K562 (cell line): ENCODE results near the gene MTHFSD. TPM values are rescaled to one million over a fixed set of nuclear protein-coding genes. Genes with fewer than 3 reads are reported as not detected.

Experiments used
- ATAC-seq: fragments of 200-7000 bp; cut with Tn5 transposase; 3 replicates; pipeline ENCODE4 v1.9.1; 2020; ENCODE audit warnings: moderate library complexity
- BruUV-seq: library from RNA; stranded (reverse); fragments of 400-500 nt; replicated peaks from 2 replicates; lab custom pipeline; 2021; lab: Mats Ljungman, UMichigan
- CTCF ChIA-PET: fragments of 300-600 bp; formaldehyde crosslinking; extraction: SDS; loops from one replicate; lab custom pipeline; 2021; ENCODE audit warnings: low intra/inter-chr PET ratio; lab: Yijun Ruan, JAX
- POLR2A ChIA-PET: fragments of 300-600, 350-650 bp; sonication (Branson Sonifier 250); formaldehyde crosslinking; extraction: SDS; loops from one replicate; lab custom pipeline; 2021; ENCODE audit warnings: antibody characterized with exemption, inconsistent platforms; lab: Yijun Ruan, JAX
- DNase-seq, 4 experiments: peaks; one replicate each; pipeline versions ENCODE4 v3.0.0 to v3.0.0-alpha.2; 2011 to 2018; ENCODE audit warnings: low spot score in 3 of 4, mixed read lengths in 3 of 4; ENCODE audit errors: extremely low read depth in 1 of 4
- FAIRE-seq: peaks from 2 replicates; lab custom pipeline; 2011; peaks lifted over from hg19 to GRCh38; lab: Jason Lieb, UNC
- H2AFZ ChIP-seq: 2 replicates; pipeline ENCODE4 v1.6.0; 2011; ENCODE audit warnings: low read depth, low read length, control low read depth, inconsistent platforms
- H3K27ac ChIP-seq: fragments of 200-600 bp; 3 replicates; pipeline ENCODE4 v1.8.0; 2011; ENCODE audit warnings: low read depth, mild to moderate bottlenecking, control low read depth, inconsistent platforms, low read length, moderate library complexity, mixed read lengths; ENCODE audit errors: extremely low read depth
- H3K27me3 ChIP-seq, 2 experiments: fragments of 300-600 bp in 1 of 2; 2 replicates in 1 of 2; 3 replicates in 1 of 2; pipeline versions ENCODE4 v1.6.0 to v1.8.0; 2011; ENCODE audit warnings: inconsistent platforms in 2 of 2, low read length in 2 of 2, mild to moderate bottlenecking in 1 of 2, mixed read lengths in 1 of 2, moderate library complexity in 1 of 2; ENCODE audit not compliant: control insufficient read depth in 2 of 2, insufficient read depth in 2 of 2
- H3K36me3 ChIP-seq: fragments of 300-600 bp; 3 replicates; pipeline ENCODE4 v1.8.0; 2011; ENCODE audit warnings: mild to moderate bottlenecking, low read length, inconsistent platforms; ENCODE audit not compliant: control insufficient read depth, insufficient read depth
- H3K4me1 ChIP-seq, 2 experiments: fragments of 200-600 bp in 1 of 2; replicated peaks in 1 of 2; 2 replicates in 1 of 2; 3 replicates in 1 of 2; pipeline versions ENCODE4 v1.5.1 to v1.8.0; 2011; ENCODE audit warnings: inconsistent platforms in 2 of 2, low read length in 2 of 2, mild to moderate bottlenecking in 1 of 2, mixed read lengths in 1 of 2, moderate library complexity in 1 of 2; ENCODE audit not compliant: control insufficient read depth in 2 of 2, insufficient read depth in 2 of 2
- H3K4me2 ChIP-seq: 2 replicates; pipeline ENCODE4 v1.6.1; 2011; ENCODE audit warnings: low read length, control low read depth, inconsistent platforms, mixed read lengths; ENCODE audit not compliant: insufficient read depth
- H3K4me3 ChIP-seq: fragments of 200-600 bp; sonication (generic), shearing (Covaris generic); 2 replicates; pipeline ENCODE4 v1.5.1; 2016; ENCODE audit warnings: control low read depth, inconsistent platforms
- H3K79me2 ChIP-seq: fragments of 200-600 bp; 3 replicates; pipeline ENCODE4 v1.8.0; 2011; ENCODE audit warnings: low read length, inconsistent platforms; ENCODE audit not compliant: control insufficient read depth, insufficient read depth
- H3K9ac ChIP-seq, 2 experiments: 2 replicates each; pipeline versions ENCODE4 v1.6.0 to v1.6.1; 2011; ENCODE audit warnings: low read depth in 2 of 2, low read length in 2 of 2, control low read depth in 1 of 2, inconsistent platforms in 1 of 2, mild to moderate bottlenecking in 1 of 2, mixed read lengths in 1 of 2; ENCODE audit not compliant: insufficient read depth in 1 of 2
- H3K9me1 ChIP-seq: one replicate; pipeline ENCODE4 v1.6.0; 2011; ENCODE audit warnings: inconsistent platforms, mild to moderate bottlenecking, low read length, moderate library complexity; ENCODE audit not compliant: control insufficient read depth, insufficient read depth
- H3K9me3 ChIP-seq: replicated peaks from 2 replicates; pipeline ENCODE4 v1.5.1; 2011; ENCODE audit warnings: low read depth, low read length, inconsistent platforms; ENCODE audit not compliant: control insufficient read depth, insufficient read depth
- H4K20me1 ChIP-seq: replicated peaks from 2 replicates; pipeline ENCODE4 v1.6.1; 2011; ENCODE audit warnings: low read length, inconsistent platforms, mixed read lengths; ENCODE audit not compliant: control insufficient read depth, insufficient read depth
- CTCFL ChIP-seq: IDR thresholded peaks from 2 replicates; pipeline ENCODE4 v1.6.1; 2011; ENCODE audit warnings: borderline replicate concordance, low read depth, mild to moderate bottlenecking, moderate library complexity, low read length; ENCODE audit not compliant: insufficient read depth, poor library complexity, severe bottlenecking
- HNRNPUL1 ChIP-seq: fragments of 200-400 bp; formaldehyde crosslinking; IDR thresholded peaks from 2 replicates; pipeline ENCODE4 v1.6.1; 2017; ENCODE audit warnings: low read length
- ILK ChIP-seq: fragments of 450-650 bp; IDR thresholded peaks from 2 replicates; pipeline ENCODE4 v1.6.1; 2016; ENCODE audit warnings: missing genetic modification characterization, low read depth, mild to moderate bottlenecking, missing compliant biosample characterization, moderate library complexity, borderline replicate concordance
- KDM1A ChIP-seq, 2 experiments: fragments of 450-650 bp; IDR thresholded peaks; 2 replicates each; pipeline ENCODE4 v1.6.1; 2016; ENCODE audit warnings: mild to moderate bottlenecking in 2 of 2
- MEF2A ChIP-seq: IDR thresholded peaks from 2 replicates; pipeline ENCODE4 v1.6.1; 2011; ENCODE audit warnings: low read depth, mild to moderate bottlenecking, low read length, moderate library complexity; ENCODE audit not compliant: control insufficient read depth
- NFYB ChIP-seq: IDR thresholded peaks from 2 replicates; pipeline ENCODE4 v1.6.1; 2011; ENCODE audit warnings: mild to moderate bottlenecking, moderate library complexity; ENCODE audit not compliant: insufficient read length; ENCODE audit errors: extremely low read depth
- PHTF2 ChIP-seq: fragments of 250-450 bp; sonication (Bioruptor Pico); IDR thresholded peaks from 2 replicates; pipeline ENCODE4 v1.5.0; 2021; ENCODE audit warnings: mild to moderate bottlenecking
- POLR2AphosphoS5 ChIP-seq: IDR thresholded peaks from 2 replicates; pipeline ENCODE4 v1.6.1; 2011; ENCODE audit warnings: mild to moderate bottlenecking, low read depth, low read length, moderate library complexity; ENCODE audit not compliant: control insufficient read depth, insufficient read depth
- SETDB1 ChIP-seq: IDR thresholded peaks from one replicate; pipeline ENCODE4 v1.6.1; 2012; ENCODE audit warnings: low read length, control low read depth, inconsistent platforms
- SIX5 ChIP-seq, 2 experiments: IDR thresholded peaks; 2 replicates each; pipeline ENCODE4 v1.6.1; 2011; ENCODE audit warnings: low read length in 2 of 2, borderline replicate concordance in 1 of 2, low read depth in 1 of 2, mild to moderate bottlenecking in 1 of 2, moderate library complexity in 1 of 2; ENCODE audit not compliant: insufficient read depth in 1 of 2
- SMARCB1 ChIP-seq: IDR thresholded peaks from 2 replicates; pipeline ENCODE4 v1.6.1; 2011; ENCODE audit warnings: improper control_type of control experiment, low read depth; ENCODE audit not compliant: insufficient read length
- SUPT5H ChIP-seq: fragments of 450-650 bp; IDR thresholded peaks from 2 replicates; pipeline ENCODE4 v1.6.1; 2016
- ZKSCAN1 ChIP-seq: fragments of 150-350 bp; IDR thresholded peaks from 2 replicates; pipeline ENCODE4 v1.6.1; 2016; ENCODE audit warnings: low read depth, low read length
- ZNF174 ChIP-seq: fragments of 250-450 bp; sonication (Bioruptor Pico); IDR thresholded peaks from 2 replicates; pipeline ENCODE4 v1.4.0; 2020; ENCODE audit warnings: mild to moderate bottlenecking
- ZNF717 ChIP-seq: fragments of 250-450 bp; sonication (Bioruptor Pico); IDR thresholded peaks from 2 replicates; pipeline ENCODE4 v1.5.0; 2021
- WGBS: fragments of 100-300 bp; shearing (Covaris generic); methylation state at CpG from one replicate; pipeline ENCODE4 v1.1.6; 2016; ENCODE audit warnings: low coverage, mixed read lengths; ENCODE audit not compliant: insufficient coverage; ENCODE audit errors: missing lambda C conversion rate; 5-methylcytosine and 5-hydroxymethylcytosine counted together
- in situ Hi-C: fragments of 300-500 bp; cut with MboI; formaldehyde crosslinking; loops from 4 replicates; pipeline ENCODE4 v1.15.0; 2018; ENCODE audit warnings: inconsistent platforms, mixed read lengths
- intact Hi-C: fragments of 100-400 bp; cut with micrococcal nuclease; formaldehyde crosslinking; loops from 2 replicates; pipeline ENCODE4 v1.14.2; 2022
- polyA plus RNA-seq, 8 experiments: library from polyadenylated mRNA; depleted of rRNA in 4 of 8; stranded (reverse) in 5 of 8; unstranded in 3 of 8; fragments of >200 nt; fragmentation: Nextera tagmentation in 2 of 8; fragmentation: Illumina TruSeq in 1 of 8; extraction: Ambion mirVana in 2 of 8; extraction: Trizol in 1 of 8; gene quantifications; 2 replicates each; pipeline versions ENCODE4 v1.2.1 to v1.2.3, GENCODE V29; 2011 to 2014; ENCODE audit warnings: inconsistent platforms in 1 of 8, missing spikeins in 1 of 8
- total RNA-seq, 7 experiments: library from RNA; depleted of rRNA in 6 of 7; stranded (reverse); fragments of >200 nt in 6 of 7; fragmentation: Illumina TruSeq in 2 of 7; extraction: Trizol in 2 of 7; gene quantifications; 2 replicates each; pipeline versions ENCODE4 v1.2.1 to v1.2.3, GENCODE V29; 2011 to 2021; ENCODE audit warnings: low replicate concordance in 1 of 7
- TF ChIP-seq, protein P1 (sequence below), 2 experiments: fragments of 450-650 bp; conservative IDR thresholded peaks; 2 replicates each; pipeline ENCODE4 v1.6.1; 2017; ENCODE audit warnings: mild to moderate bottlenecking in 2 of 2, moderate library complexity in 2 of 2

MTHFSD gene
- total and polyA plus RNA-seq, 9 of the 15 experiments (the other 6 are each of a cell fraction or from before 2014, with no cell fraction given): 3.2 to 20.2 (median 12.0) TPM

- in situ Hi-C loops: no loop called here
Measured at GRCh38 chr16:86547286-86547685, 7.7 kb downstream of the MTHFSD start.

DNA sequence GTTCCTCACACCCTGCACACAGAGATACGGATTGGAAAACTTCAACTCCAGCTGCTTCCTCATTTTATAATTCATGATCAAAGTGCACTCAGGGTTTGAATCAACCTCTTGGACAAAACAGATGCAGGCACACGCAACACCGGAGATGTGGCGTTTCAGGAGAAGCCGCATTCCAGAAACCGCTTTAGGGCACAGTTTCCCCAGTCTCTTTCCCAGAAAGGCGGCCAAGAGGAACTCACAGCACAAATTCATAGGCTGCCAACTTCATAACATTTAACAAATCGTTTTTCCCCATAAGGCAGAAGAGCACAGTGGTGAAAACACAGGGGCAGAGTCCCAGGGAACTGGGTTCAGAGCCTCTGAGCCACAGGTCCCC lies 8.4 kb downstream of the MTHFSD start:
- Histone ChIP-seq H3K9ac (no peak overlapping the region), H3K27me3 (no peaks in the 10 kb centered on the region), H4K20me1 (no peaks in the 10 kb centered on the region), H3K27ac (no peak overlapping the region), H3K36me3 (peaks cover 25% of the 10 kb centered on the region; the same call in 2 of the 3 replicates), H2AFZ (no peak overlapping the region), H3K9me1 (peaks cover 3% of the 10 kb centered on the region), H3K79me2 (no peaks in the 10 kb centered on the region), H3K9me3 (no peaks in the 10 kb centered on the region), H3K4me1 (no peaks in the 10 kb centered on the region), H3K4me2 (no peak overlapping the region), H3K4me3 (no peak overlapping the region)
- intact Hi-C loops (no loop called here), in situ Hi-C loops (no loop called here)
- CTCF ChIA-PET: no interaction called here
- POLR2A ChIA-PET: no interaction called here
- no TSS peak for BruUV-seq
- ATAC-seq: no peak
- no peak for DNase-seq
- 82% methylated on average over 8 of the region's 8 CpGs for WGBS
- FAIRE-seq: no peak
- TF ChIP-seq, protein P1, sequence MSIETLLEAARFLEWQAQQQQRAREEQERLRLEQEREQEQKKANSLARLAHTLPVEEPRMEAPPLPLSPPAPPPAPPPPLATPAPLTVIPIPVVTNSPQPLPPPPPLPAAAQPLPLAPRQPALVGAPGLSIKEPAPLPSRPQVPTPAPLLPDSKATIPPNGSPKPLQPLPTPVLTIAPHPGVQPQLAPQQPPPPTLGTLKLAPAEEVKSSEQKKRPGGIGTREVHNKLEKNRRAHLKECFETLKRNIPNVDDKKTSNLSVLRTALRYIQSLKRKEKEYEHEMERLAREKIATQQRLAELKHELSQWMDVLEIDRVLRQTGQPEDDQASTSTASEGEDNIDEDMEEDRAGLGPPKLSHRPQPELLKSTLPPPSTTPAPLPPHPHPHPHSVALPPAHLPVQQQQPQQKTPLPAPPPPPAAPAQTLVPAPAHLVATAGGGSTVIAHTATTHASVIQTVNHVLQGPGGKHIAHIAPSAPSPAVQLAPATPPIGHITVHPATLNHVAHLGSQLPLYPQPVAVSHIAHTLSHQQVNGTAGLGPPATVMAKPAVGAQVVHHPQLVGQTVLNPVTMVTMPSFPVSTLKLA (conservative IDR thresholded peaks at IDR 0.05): no peak
- TF ChIP-seq MEF2A: no peak
- TF ChIP-seq SIX5 (IDR thresholded peaks at IDR 0.05; ENCODE audit: borderline replicate concordance in 1 of 2, insufficient read depth in 1 of 2, low read depth in 1 of 2, low read length in 2 of 2): no peak
- TF ChIP-seq SMARCB1: no peak
- TF ChIP-seq HNRNPUL1: no peak
- TF ChIP-seq ILK: no peak
- no peak for TF ChIP-seq NFYB
- no peak for TF ChIP-seq CTCFL
- TF ChIP-seq KDM1A (IDR thresholded peaks at IDR 0.05): no peak
- no peak for TF ChIP-seq ZNF174 (CRISPR knock-in tag)
- no peak for TF ChIP-seq ZKSCAN1

More at GRCh38 chr16:86547286-86547685, 7.7 kb downstream of the MTHFSD start:
- Histone ChIP-seq H2AFZ (no peak overlapping the region), H3K4me3 (no peak overlapping the region), H3K36me3 (peaks cover 25% of the 10 kb centered on the region; the same call in 2 of the 3 replicates), H3K9ac (no peak overlapping the region), H3K9me3 (no peaks in the 10 kb centered on the region), H3K27ac (no peak overlapping the region), H3K9me1 (peaks cover 3% of the 10 kb centered on the region), H3K79me2 (no peaks in the 10 kb centered on the region), H4K20me1 (no peaks in the 10 kb centered on the region), H3K4me1 (no peaks in the 10 kb centered on the region), H3K27me3 (no peaks in the 10 kb centered on the region), H3K4me2 (no peak overlapping the region)
- ATAC-seq (no peak), DNase-seq (no peak), FAIRE-seq (no peak)
- no TSS peak for BruUV-seq
- POLR2A ChIA-PET: no interaction called here
- WGBS: 92% methylated on average over 10 of the region's 11 CpGs
- TF ChIP-seq SUPT5H: no peak
- TF ChIP-seq SETDB1: no peak
- TF ChIP-seq PHTF2 (CRISPR knock-in tag): no peak
- no peak for TF ChIP-seq ZNF717 (CRISPR knock-in tag)
- no peak for TF ChIP-seq POLR2AphosphoS5
- CTCF ChIA-PET: no interaction called here
- intact Hi-C loops: no loop called here
